ENCODE measurements around the gene SNRK.

Gene SNRK

GRCh38 chr3:43338295-43338694 lies 52.0 kb downstream of the SNRK start:
- DNase-seq (ENCODE audit: low read depth) = no peak
- no peak overlapping the region for H3K4me3 ChIP-seq (ENCODE audit: control insufficient read depth, low read depth, low read length)
- TF ChIP-seq, protein P1, sequence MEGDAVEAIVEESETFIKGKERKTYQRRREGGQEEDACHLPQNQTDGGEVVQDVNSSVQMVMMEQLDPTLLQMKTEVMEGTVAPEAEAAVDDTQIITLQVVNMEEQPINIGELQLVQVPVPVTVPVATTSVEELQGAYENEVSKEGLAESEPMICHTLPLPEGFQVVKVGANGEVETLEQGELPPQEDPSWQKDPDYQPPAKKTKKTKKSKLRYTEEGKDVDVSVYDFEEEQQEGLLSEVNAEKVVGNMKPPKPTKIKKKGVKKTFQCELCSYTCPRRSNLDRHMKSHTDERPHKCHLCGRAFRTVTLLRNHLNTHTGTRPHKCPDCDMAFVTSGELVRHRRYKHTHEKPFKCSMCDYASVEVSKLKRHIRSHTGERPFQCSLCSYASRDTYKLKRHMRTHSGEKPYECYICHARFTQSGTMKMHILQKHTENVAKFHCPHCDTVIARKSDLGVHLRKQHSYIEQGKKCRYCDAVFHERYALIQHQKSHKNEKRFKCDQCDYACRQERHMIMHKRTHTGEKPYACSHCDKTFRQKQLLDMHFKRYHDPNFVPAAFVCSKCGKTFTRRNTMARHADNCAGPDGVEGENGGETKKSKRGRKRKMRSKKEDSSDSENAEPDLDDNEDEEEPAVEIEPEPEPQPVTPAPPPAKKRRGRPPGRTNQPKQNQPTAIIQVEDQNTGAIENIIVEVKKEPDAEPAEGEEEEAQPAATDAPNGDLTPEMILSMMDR (conservative IDR thresholded peaks at IDR 0.05; ENCODE audit: control insufficient read depth, insufficient read depth, low read depth, low read length) = no peak

DNA sequence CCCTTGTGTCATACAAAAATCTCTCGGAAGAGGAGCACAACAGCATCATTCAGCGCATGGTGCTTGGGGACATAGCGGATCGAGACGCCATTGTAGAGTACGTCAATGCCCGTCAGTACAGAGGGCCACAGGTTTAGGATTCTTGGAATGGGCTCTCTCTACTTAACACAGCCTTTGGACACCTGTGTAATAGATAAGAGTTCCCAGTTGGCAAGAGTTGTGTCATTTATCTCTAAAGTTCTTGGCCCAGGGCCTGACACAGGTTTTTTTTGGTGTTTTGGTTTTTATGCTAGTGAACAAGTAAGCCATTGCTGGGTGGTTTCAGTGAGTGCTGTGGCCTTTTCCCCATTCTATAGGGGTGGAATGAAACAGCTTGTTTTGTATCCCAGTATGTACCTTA lies 54.1 kb downstream of the SNRK start:
- TF ChIP-seq, protein P1 (conservative IDR thresholded peaks at IDR 0.05; ENCODE audit: control insufficient read depth, insufficient read depth, low read depth, low read length) = no peak
- DNase-seq (ENCODE audit: low read depth) = no peak
- H3K4me3 ChIP-seq (ENCODE audit: control insufficient read depth, low read depth, low read length) = no peak overlapping the region

DNA sequence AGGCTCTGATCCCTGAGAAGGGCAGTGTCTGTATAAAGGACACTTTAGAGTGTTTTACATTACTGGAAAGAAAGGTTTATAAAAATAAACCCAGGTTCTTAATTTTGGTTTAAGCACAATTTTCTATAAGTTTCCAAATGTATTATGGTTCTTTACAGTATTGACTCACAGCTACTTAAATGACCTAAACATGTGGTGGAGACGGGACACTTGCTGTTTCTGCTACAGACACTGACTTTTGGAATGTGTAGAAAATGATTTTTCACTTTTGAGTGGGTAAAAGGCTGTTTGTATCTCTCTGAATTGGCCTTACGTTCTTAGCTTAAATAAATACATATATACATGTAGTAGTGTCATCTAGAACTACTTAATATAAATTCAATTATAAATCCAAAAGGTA lies 55.4 kb downstream of the SNRK start:
- no peak overlapping the region for H3K4me3 ChIP-seq (ENCODE audit: control insufficient read depth, low read depth, low read length)
- TF ChIP-seq, protein P1 (conservative IDR thresholded peaks at IDR 0.05; ENCODE audit: control insufficient read depth, insufficient read depth, low read depth, low read length) = no peak
- no peak for DNase-seq (ENCODE audit: low read depth)

DNA sequence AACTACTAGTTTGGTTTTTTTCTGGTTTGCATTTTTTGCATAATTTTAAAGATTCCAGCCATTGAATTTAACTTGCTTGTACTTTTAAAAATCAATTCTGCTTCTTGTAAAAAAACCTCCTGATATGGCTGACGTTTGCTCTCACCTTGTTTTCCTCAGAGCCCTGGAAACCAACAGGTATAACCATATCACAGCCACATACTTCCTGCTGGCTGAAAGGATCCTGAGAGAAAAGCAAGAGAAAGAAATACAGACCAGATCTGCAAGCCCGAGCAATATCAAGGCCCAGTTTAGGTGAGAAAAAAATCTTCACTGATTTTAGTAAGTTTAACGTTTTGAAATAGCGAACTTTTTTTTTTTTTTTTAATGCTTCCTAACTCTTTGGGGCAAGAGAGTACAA lies 56.8 kb downstream of the SNRK start:
- DNase-seq (ENCODE audit: low read depth) = no peak
- no peak overlapping the region for H3K4me3 ChIP-seq (ENCODE audit: control insufficient read depth, low read depth, low read length)

DNA sequence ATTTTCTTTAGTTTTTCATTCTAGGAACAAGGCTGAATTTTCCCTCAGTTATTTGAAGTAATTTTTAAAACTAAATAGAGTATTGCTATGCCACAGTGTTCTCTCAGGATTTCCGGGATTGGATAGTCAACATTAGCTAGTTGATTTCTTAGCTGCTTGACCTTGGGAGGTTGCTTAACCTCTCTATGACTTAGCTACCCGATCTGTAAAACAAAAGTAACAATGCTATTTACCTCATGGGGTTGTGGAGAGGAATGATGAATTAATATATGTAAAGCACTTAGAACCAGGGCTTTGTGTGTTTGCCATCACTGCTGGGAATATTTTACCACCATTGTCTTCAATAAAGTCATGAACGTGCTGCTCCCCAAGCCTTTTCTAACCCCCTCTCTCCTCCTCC lies 57.5 kb downstream of the SNRK start:
- no peak overlapping the region for H3K4me3 ChIP-seq (ENCODE audit: control insufficient read depth, low read depth, low read length)
- TF ChIP-seq, protein P1 (conservative IDR thresholded peaks at IDR 0.05; ENCODE audit: control insufficient read depth, insufficient read depth, low read depth, low read length) = no peak
- DNase-seq (ENCODE audit: low read depth) = no peak

More for the DNA sequence above, 56.8 kb downstream of the SNRK start:
- TF ChIP-seq, protein P1 (conservative IDR thresholded peaks at IDR 0.05; ENCODE audit: control insufficient read depth, insufficient read depth, low read depth, low read length) = no peak

DNA sequence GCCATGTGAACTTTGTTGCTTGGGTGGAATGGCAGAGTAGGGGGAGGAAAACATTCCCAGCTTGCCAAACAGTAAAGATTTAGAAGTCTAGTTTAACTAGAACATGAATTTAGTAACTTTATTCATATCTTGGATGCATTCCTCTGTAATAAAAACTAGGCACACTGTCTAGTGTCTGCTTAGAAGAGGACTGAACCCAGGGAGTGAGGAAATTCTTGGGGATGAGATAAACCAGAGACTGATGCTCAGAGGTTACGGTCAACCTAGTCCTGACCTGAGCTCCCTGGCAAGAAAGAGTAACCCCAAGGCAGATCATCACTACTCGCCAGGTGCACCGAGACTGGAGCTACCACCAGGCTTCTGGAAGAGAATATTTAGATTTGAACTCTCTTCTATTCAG lies 58.2 kb downstream of the SNRK start:
- TF ChIP-seq, protein P1 (conservative IDR thresholded peaks at IDR 0.05; ENCODE audit: control insufficient read depth, insufficient read depth, low read depth, low read length) = no peak
- no peak for DNase-seq (ENCODE audit: low read depth)

DNA sequence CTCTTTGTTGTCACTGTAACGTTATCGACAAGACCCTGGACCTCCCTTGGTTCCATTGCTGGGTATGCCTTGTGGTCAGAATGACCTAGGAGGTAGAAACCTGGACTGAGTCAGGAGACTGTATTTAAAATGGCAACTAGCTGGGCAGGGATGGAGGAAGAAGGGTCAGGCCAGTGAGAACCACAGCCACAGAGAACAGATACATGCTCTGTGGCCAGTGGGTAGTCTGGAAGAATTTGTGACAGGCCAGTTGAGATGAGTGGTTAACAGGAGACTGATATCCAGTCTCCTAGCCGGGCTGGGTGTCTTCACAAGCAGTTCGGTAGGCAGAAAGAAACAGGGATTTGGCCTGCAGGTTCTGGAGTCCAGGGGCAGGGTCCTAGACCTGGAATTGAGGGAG lies 58.9 kb downstream of the SNRK start:
- no peak for DNase-seq (ENCODE audit: low read depth)
- H3K4me3 ChIP-seq (ENCODE audit: control insufficient read depth, low read depth, low read length) = no peak overlapping the region
- TF ChIP-seq, protein P1 (conservative IDR thresholded peaks at IDR 0.05; ENCODE audit: control insufficient read depth, insufficient read depth, low read depth, low read length) = no peak

More for the DNA sequence above, 58.2 kb downstream of the SNRK start:
- no peak overlapping the region for H3K4me3 ChIP-seq (ENCODE audit: control insufficient read depth, low read depth, low read length)

Measured in fibroblast of mammary gland (primary cell).